Fibroblast of lung (primary cell): Measurements from ENCODE around the gene DAB1. TPM values are rescaled to one million over a fixed set of nuclear protein-coding genes. Genes with fewer than 3 reads are reported as not detected.
A peak's percentile ranks its signal among the peaks of the same experiment; 100 is the strongest.

ENCODE experiments used
- DNase-seq, 2 donors: peaks; one replicate each; pipeline versions ENCODE4 v3.0.0 to v3.0.0-alpha.2; 2010; ENCODE audit warnings: low read depth in 2 of 2
- H2AFZ ChIP-seq: 2 replicates; pipeline ENCODE4 v1.5.1; 2012; ENCODE audit warnings: low read length, control low read depth, inconsistent platforms
- H3K27ac ChIP-seq: 2 replicates; pipeline ENCODE4 v1.5.1; 2011; ENCODE audit warnings: low read length, control low read depth; ENCODE audit not compliant: insufficient read depth
- H3K27me3 ChIP-seq: 2 replicates; pipeline ENCODE4 v1.5.1; 2011; ENCODE audit warnings: mild to moderate bottlenecking, low read length; ENCODE audit not compliant: control insufficient read depth, insufficient read depth
- H3K36me3 ChIP-seq: 2 replicates; pipeline ENCODE4 v1.5.1; 2011; ENCODE audit warnings: low read length; ENCODE audit not compliant: control insufficient read depth, insufficient read depth
- H3K4me1 ChIP-seq: 2 replicates; pipeline ENCODE4 v1.5.1; 2011; ENCODE audit warnings: low read length; ENCODE audit not compliant: control insufficient read depth, insufficient read depth; ENCODE audit errors: extremely low read depth
- H3K4me2 ChIP-seq: 2 replicates; pipeline ENCODE4 v1.5.1; 2011; ENCODE audit warnings: low read length, control low read depth; ENCODE audit not compliant: insufficient read depth; ENCODE audit errors: extremely low read depth
- H3K4me3 ChIP-seq, 4 experiments: fragments of 200-600 bp in 1 of 4; sonication (generic) in 1 of 4; replicated peaks in 1 of 4; 2 replicates each; pipeline ENCODE4 v1.5.1; 2011 to 2016; ENCODE audit warnings: low read length in 4 of 4, low read depth in 3 of 4, mild to moderate bottlenecking in 3 of 4, control low read depth in 2 of 4, inconsistent platforms in 1 of 4, mixed read lengths in 1 of 4; ENCODE audit not compliant: insufficient read depth in 1 of 4; ENCODE audit errors: control extremely low read depth in 1 of 4
- H3K79me2 ChIP-seq: 2 replicates; pipeline ENCODE4 v1.5.1; 2012; ENCODE audit warnings: mild to moderate bottlenecking, low read length, inconsistent platforms; ENCODE audit not compliant: control insufficient read depth, insufficient read depth
- H3K9ac ChIP-seq: 2 replicates; pipeline ENCODE4 v1.5.1; 2011; ENCODE audit warnings: mild to moderate bottlenecking, low read length, control low read depth; ENCODE audit not compliant: insufficient read depth
- H3K9me3 ChIP-seq: 2 replicates; pipeline ENCODE4 v1.5.1; 2012; ENCODE audit warnings: low read depth, low read length; ENCODE audit not compliant: control insufficient read depth, insufficient read depth
- H4K20me1 ChIP-seq: 2 replicates; pipeline ENCODE4 v1.5.1; 2011; ENCODE audit warnings: low read length; ENCODE audit not compliant: control insufficient read depth, insufficient read depth; ENCODE audit errors: extremely low read depth
- EZH2 ChIP-seq: IDR thresholded peaks from 2 replicates; pipeline ENCODE4 v1.5.1; 2012; ENCODE audit warnings: low read length, control low read depth, mild to moderate bottlenecking; ENCODE audit errors: missing control alignments
- polyA plus RNA-seq, 2 donors: library from polyadenylated mRNA; depleted of rRNA in 1 of 2; stranded (reverse) in 1 of 2; unstranded in 1 of 2; fragments of >200 nt; gene quantifications; 2 replicates each; pipeline ENCODE4 v1.2.1, GENCODE V29; 2011 to 2012; ENCODE audit warnings: missing spikeins in 1 of 2
- total RNA-seq: library from RNA; depleted of rRNA; stranded (reverse); fragments of >200 nt; gene quantifications from 2 replicates; pipeline ENCODE4 v1.2.1, GENCODE V29; 2014
- TF ChIP-seq, protein P1 (sequence below), 2 donors: IDR thresholded peaks in 1 of 2; conservative IDR thresholded peaks in 1 of 2; 1 replicate in 1 of 2; 2 replicates in 1 of 2; pipeline ENCODE4 v1.5.1; 2011 to 2012; ENCODE audit warnings: low read length in 2 of 2, control low read depth in 1 of 2, inconsistent platforms in 1 of 2, low read depth in 1 of 2, mild to moderate bottlenecking in 1 of 2

DAB1 gene
- total and polyA plus RNA-seq, 2 donors (not counting 1 experiment from before 2014, with no cell fraction given), result 0.17 to 2.0 TPM

- H3K4me2 ChIP-seq, result no peak overlapping the region
- H4K20me1 ChIP-seq, result no peaks in the 10 kb centered on the region
- H3K4me1 ChIP-seq, result no peaks in the 10 kb centered on the region
- DNase-seq, result no peak
- no peak overlapping the region for H2AFZ ChIP-seq
- H3K36me3 ChIP-seq, result no peaks in the 10 kb centered on the region
- H3K79me2 ChIP-seq, result no peaks in the 10 kb centered on the region
- no peak overlapping the region for H3K27ac ChIP-seq
- no peak overlapping the region for H3K4me3 ChIP-seq
- no peaks in the 10 kb centered on the region for H3K9me3 ChIP-seq
- H3K9ac ChIP-seq, result no peak overlapping the region
- TF ChIP-seq EZH2, result no peak
- TF ChIP-seq, protein P1, sequence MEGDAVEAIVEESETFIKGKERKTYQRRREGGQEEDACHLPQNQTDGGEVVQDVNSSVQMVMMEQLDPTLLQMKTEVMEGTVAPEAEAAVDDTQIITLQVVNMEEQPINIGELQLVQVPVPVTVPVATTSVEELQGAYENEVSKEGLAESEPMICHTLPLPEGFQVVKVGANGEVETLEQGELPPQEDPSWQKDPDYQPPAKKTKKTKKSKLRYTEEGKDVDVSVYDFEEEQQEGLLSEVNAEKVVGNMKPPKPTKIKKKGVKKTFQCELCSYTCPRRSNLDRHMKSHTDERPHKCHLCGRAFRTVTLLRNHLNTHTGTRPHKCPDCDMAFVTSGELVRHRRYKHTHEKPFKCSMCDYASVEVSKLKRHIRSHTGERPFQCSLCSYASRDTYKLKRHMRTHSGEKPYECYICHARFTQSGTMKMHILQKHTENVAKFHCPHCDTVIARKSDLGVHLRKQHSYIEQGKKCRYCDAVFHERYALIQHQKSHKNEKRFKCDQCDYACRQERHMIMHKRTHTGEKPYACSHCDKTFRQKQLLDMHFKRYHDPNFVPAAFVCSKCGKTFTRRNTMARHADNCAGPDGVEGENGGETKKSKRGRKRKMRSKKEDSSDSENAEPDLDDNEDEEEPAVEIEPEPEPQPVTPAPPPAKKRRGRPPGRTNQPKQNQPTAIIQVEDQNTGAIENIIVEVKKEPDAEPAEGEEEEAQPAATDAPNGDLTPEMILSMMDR (conservative IDR thresholded peaks at IDR 0.05 in 1 of 2, IDR thresholded peaks at IDR 0.05 in 1 of 2; ENCODE audit: low read depth in 1 of 2, low read length in 2 of 2), result no peak
- no peaks in the 10 kb centered on the region for H3K27me3 ChIP-seq
These were observed 285.9 kb downstream of the DAB1 start for GRCh38 chr1:57137980-57138379.

DNA sequence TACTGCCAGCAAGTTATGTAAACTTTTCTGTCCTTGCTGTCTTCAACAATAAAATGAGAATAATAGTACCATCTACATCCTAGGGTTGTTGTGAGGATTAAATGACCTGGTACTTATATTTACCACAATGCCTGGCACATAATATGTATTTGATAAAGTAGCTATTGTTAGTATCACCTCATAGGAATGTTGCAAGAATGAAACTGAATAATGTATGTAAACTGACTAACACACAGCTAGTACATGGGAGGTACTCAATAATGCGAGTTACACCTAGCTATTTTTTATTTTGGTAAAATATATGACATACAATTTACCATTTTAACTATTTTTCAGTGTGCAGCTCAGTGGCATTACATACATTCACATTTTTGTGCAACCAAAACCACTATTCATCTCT lies 289.1 kb downstream of the DAB1 start:
- TF ChIP-seq, protein P1 (conservative IDR thresholded peaks at IDR 0.05 in 1 of 2, IDR thresholded peaks at IDR 0.05 in 1 of 2; ENCODE audit: low read depth in 1 of 2, low read length in 2 of 2), result no peak
- no peak for TF ChIP-seq EZH2
- H3K9me3 ChIP-seq, result no peaks in the 10 kb centered on the region
- no peak overlapping the region for H2AFZ ChIP-seq
- H3K27ac ChIP-seq, result no peak overlapping the region
- H4K20me1 ChIP-seq, result no peaks in the 10 kb centered on the region
- no peak overlapping the region for H3K9ac ChIP-seq
- H3K79me2 ChIP-seq, result no peaks in the 10 kb centered on the region
- DNase-seq, result no peak
- no peaks in the 10 kb centered on the region for H3K27me3 ChIP-seq
- no peaks in the 10 kb centered on the region for H3K4me1 ChIP-seq
- H3K4me2 ChIP-seq, result no peak overlapping the region
- H3K4me3 ChIP-seq, result no peak overlapping the region
- H3K36me3 ChIP-seq, result no peaks in the 10 kb centered on the region

GRCh38 chr1:57133686-57134085 lies 290.2 kb downstream of the DAB1 start:
- Histone ChIP-seq H3K9ac (no peak overlapping the region), H3K79me2 (no peaks in the 10 kb centered on the region), H3K36me3 (no peaks in the 10 kb centered on the region), H3K27ac (no peak overlapping the region), H3K4me2 (no peak overlapping the region), H3K4me1 (no peaks in the 10 kb centered on the region), H3K4me3 (no peak overlapping the region), H3K27me3 (no peaks in the 10 kb centered on the region), H2AFZ (no peak overlapping the region), H3K9me3 (no peaks in the 10 kb centered on the region), H4K20me1 (no peaks in the 10 kb centered on the region)
- TF ChIP-seq, protein P1 (conservative IDR thresholded peaks at IDR 0.05 in 1 of 2, IDR thresholded peaks at IDR 0.05 in 1 of 2; ENCODE audit: low read depth in 1 of 2, low read length in 2 of 2), result no peak
- no peak for TF ChIP-seq EZH2
- DNase-seq, result peak in 1 of 2 donors; percentile 68
